ENCODE results near the gene DUSP16.

- TF ChIP-seq CTCF (IDR thresholded peaks at IDR 0.05) (no peak), POLR2A (IDR thresholded peaks at IDR 0.05) (no peak)
Observed at GRCh38 chr12:12511021-12511783, 51.5 kb downstream of the DUSP16 start.
